Mesenteric fat pad (tissue), 1 donor: ENCODE measurements around the gene TSEN2. TPM values are rescaled to one million over a fixed set of nuclear protein-coding genes. Genes with fewer than 3 reads are reported as not detected.

Experiments
- DNase-seq: peaks from one replicate; pipeline ENCODE4 v3.0.0-alpha.2; 2020; ENCODE audit warnings: low spot score
- total RNA-seq: library from RNA; stranded (reverse); fragmentation: NEBNext Ultra II Directional; extraction: Animal tissue kit (Norgen Biotek cat#: 25700); gene quantifications from one replicate; pipeline ENCODE4 v1.2.1, GENCODE V29; 2021
- donor health status: DM: yes; HTN: yes; CAD: no.

TSEN2 gene
- total RNA-seq, 1 donor from 2014 or later: 24.9 TPM

- DNase-seq: no peak
Observed at GRCh38 chr3:12545473-12545791, 61.2 kb downstream of the TSEN2 start, which contains the start of gene MKRN2OS. Gene MKRN2OS, minus strand, starts transcription at chr3:12545499. Its CDS starts 35 bp downstream, at chr3:12545464.

- DNase-seq: no peak
Observed at GRCh38 chr3:12549971-12550760, 65.9 kb downstream of the TSEN2 start.

GRCh38 chr3:12553921-12554391 lies 69.7 kb downstream of the TSEN2 start:
- DNase-seq: no peak

- no peak for DNase-seq
Observed at GRCh38 chr3:12556314-12556689, 72.0 kb downstream of the TSEN2 start.

GRCh38 chr3:12556690-12557472 lies 72.6 kb downstream of the TSEN2 start, which contains the start of gene MKRN2:
Gene MKRN2, plus strand, starts transcription at chr3:12557087. Its CDS starts 64 bp downstream, at chr3:12557151.
- peak; percentile 97 for DNase-seq

GRCh38 chr3:12557473-12558100 lies 73.3 kb downstream of the TSEN2 start:
- DNase-seq: no peak

GRCh38 chr3:12558706-12559105 lies 74.4 kb downstream of the TSEN2 start:
- no peak for DNase-seq

GRCh38 chr3:12559520-12559919 lies 75.2 kb downstream of the TSEN2 start:
- no peak for DNase-seq

GRCh38 chr3:12560505-12561190 lies 76.4 kb downstream of the TSEN2 start:
- DNase-seq: no peak

- DNase-seq: no peak
Observed at GRCh38 chr3:12561397-12561796, 77.1 kb downstream of the TSEN2 start.

- no peak for DNase-seq
Observed at GRCh38 chr3:12562451-12562850, 78.2 kb downstream of the TSEN2 start.

GRCh38 chr3:12566976-12567375 lies 82.7 kb downstream of the TSEN2 start:
- no peak for DNase-seq

- no peak for DNase-seq
Observed at GRCh38 chr3:12568747-12569146, 84.5 kb downstream of the TSEN2 start.

- DNase-seq: no peak
Observed at GRCh38 chr3:12569836-12570235, 85.6 kb downstream of the TSEN2 start.

- no peak for DNase-seq
Observed at GRCh38 chr3:12571986-12572385, 87.7 kb downstream of the TSEN2 start.

GRCh38 chr3:12574131-12574530 lies 89.9 kb downstream of the TSEN2 start:
- DNase-seq: no peak

- no peak for DNase-seq
Observed at GRCh38 chr3:12574661-12575060, 90.4 kb downstream of the TSEN2 start.

GRCh38 chr3:12577379-12577778 lies 93.1 kb downstream of the TSEN2 start:
- DNase-seq: no peak

- DNase-seq: no peak
Observed at GRCh38 chr3:12578742-12579141, 94.5 kb downstream of the TSEN2 start.

GRCh38 chr3:12579456-12579855 lies 95.2 kb downstream of the TSEN2 start:
- no peak for DNase-seq

- DNase-seq: no peak
Observed at GRCh38 chr3:12579905-12580304, 95.6 kb downstream of the TSEN2 start.
